Inflammatory macrophage treated with lipopolysaccharide for 1 hour (primary cell): ENCODE results near the gene CPA4.
"Not testable (repeated sequence)": the region's sequence is repeated elsewhere in the genome, so short reads cannot be mapped to it uniquely, and the experiment has no call there.

ENCODE experiments used
- DNase-seq, 2 donors: peaks; one replicate each; pipeline ENCODE4 v3.0.0-alpha.2; 2020 to 2022

Gene CPA4, protein sequence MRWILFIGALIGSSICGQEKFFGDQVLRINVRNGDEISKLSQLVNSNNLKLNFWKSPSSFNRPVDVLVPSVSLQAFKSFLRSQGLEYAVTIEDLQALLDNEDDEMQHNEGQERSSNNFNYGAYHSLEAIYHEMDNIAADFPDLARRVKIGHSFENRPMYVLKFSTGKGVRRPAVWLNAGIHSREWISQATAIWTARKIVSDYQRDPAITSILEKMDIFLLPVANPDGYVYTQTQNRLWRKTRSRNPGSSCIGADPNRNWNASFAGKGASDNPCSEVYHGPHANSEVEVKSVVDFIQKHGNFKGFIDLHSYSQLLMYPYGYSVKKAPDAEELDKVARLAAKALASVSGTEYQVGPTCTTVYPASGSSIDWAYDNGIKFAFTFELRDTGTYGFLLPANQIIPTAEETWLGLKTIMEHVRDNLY

DNA sequence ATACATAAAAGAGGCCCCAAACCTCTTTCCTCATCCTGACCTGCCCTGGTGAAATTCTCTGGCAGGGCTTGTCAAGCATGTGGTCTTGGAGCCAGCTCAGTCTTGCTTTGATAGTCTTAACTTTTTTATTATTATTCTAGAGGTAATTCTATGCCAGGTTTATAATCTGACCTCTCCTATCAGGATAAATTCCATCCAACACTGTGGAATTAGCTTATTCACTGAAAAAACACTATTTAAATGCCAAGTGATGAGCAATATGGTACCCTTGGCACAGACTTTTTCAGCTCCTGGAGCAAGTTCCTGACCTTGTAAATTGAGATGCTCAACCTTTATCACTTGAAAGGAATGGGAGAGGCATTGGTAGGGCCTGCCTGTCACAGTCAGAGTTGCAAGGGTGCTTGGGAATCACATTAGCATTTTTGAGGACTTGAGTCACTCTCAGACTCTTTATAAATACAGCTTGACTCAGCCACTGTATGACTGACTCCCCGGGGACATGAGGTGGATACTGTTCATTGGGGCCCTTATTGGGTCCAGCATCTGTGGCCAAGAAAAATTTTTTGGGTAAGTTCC, at the start of gene CPA4:
Gene CPA4 (plus strand): TSS at position 480 of the 576 bp plus-strand sequence. CDS start 20 bp downstream, at position 500.
- no peak for DNase-seq

DNA sequence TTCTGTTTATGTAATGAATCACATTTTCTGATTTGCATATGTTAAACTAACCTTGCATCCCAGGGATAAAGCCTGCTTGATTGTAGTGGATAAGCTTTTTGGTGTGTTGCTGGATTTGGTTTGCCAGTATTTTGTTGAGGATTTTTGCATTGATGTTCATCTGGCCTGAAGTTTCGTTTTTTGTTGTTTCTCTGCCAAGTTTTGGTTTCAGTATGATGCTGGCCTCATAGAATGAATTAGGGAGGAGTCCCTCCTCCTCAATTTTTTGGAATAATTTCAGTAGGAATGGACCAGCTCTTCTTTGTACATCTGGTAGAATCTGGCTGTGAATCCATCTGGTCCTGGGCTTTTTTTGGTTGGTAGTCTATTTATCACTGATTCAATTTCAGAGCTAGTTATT, 49.5 kb upstream of the CPA4 start:
- DNase-seq: peak in 1 of 2 donors; percentile 11

DNA sequence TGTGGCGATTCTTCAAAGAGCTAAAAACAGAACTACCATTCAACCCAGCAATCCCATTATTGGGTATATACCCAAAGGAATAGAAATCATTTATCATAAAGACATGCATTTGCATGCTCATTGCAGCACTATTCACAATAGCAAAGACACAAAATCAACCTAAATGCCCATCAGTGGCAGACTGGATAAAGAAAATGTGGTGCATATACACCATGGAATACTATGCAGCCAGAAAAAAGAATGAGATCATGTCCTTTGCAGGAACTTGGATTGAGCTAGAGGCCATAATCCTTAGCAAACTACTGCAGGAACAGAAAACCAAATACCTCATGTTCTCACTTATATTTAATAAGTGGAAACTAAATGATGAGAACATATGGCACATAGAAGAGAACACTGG, 46.5 kb upstream of the CPA4 start:
- DNase-seq: not testable (repeated sequence)

DNA sequence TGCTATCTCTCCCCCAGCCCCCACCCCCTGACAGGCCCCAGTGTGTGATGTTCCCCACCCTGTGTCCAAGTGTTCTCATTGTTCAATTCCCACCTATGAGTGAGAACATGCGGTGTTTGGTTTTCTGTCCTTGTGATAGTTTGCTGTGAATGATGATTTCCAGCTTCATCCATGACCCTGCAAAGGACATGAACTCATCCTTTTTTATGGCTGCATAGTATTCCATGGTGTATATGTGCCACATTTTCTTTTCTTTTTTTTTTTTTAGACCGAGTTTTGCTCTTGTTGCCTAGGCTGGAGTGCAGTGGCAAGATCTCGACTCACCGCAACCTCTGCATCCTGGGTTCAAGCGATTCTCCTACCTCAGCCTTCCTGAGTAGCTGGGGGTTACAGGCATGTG, 44.1 kb upstream of the CPA4 start:
- not testable (repeated sequence) for DNase-seq

DNA sequence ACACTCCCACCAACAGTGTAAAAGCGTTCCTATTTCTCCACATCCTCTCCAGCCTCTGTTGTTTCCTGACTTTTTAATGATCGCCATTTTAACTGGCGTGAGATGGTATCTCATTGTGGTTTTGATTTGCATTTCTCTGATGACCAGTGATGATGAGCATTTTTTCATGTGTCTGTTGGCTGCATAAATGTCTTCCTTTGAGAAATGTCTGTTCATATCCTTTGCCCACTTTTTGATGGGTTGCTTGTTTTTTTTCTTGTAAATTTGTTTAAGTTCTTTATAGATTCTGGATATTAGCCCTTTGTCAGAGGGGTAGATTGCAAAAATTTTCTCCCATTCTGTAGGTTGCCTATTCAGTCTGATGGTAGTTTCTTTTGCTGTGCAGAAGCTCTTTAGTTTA, 43.3 kb upstream of the CPA4 start:
- not testable (repeated sequence) for DNase-seq

DNA sequence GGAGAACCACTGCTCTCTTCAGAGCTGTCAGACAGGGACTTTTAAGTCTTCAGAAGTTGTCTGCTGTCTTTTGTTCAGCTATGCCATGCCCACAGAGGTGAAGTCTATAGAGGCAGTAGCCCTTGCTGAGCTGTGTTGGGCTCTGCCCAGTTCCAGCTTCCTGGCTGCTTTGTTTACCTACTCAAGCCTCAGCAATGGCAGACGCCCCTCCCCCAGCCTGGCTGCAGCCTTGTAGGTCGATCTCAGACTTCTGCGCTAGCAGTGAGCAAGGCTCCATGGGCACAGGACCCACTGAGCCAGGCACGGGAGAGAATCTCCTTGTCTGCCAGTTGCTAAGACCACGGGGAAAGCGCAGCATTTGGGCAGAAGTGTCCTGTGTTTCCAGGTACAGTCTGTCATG, 38.4 kb upstream of the CPA4 start:
- no peak for DNase-seq

DNA sequence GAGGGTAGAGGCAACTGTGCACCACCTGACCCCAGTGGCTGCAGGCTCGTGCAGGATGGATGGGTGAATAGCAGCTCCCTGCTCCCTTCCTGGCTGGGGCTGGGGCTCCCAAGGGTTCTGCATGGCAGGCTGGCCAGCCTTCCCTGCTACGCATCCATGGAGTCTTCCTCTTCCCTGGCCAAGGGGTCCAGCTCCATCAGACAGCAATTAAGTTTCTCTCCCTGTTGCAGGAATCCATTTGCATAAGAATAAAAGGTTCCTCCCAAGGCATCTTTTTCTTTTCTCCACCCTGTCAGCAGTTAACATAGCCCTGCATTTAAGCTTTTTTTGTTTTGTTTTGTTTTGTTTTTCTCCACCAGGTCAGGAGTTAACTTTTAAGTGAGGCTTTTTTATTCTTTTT, 36.3 kb upstream of the CPA4 start:
- no peak for DNase-seq

DNA sequence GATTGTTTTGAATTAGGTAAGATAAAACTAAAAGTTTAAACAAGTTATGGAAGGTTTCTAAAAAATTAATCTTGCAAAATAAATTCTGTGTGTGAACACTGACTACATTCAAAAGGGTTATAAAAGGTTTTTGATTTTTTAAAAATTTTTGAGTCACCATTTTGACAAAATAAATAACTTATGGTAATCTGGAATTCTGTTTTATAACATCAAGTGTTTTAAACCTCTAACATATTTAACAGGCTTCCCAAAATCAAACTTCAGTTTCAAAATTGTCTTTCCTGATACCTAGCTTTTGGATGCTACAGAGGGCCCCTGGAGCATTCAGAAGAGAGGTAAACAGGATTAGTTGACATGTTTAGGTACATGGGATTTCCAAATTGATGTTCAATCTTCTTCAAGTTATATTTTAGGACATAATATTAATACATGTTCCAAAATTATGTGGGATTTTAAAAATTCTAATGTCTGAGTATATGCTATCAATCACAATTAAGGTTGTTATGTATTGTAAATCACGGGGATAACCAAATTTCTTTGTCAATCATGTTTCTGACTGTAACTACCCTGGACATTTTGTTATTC, 34.4 kb upstream of the CPA4 start:
- no peak for DNase-seq

DNA sequence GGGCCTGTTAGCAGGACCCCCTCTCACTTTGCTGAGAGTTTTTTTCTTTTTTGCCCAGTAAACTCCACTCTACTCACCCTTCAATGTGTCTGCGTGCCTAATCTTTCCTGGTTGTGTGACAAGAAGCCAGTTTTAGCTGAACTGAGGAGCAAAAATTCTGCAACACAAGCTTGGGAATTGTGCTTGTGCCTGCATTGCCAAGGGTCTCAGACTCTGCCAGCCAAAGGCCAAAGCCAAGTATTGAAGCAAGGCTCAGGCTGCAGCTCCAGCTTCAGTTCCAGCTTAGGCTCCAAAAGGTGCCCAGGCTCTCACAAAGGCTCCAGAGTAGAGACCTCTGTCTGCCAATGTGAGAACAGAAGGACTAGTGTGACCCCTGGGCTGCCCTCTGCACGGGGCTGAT, 30.5 kb upstream of the CPA4 start:
- DNase-seq: no peak

DNA sequence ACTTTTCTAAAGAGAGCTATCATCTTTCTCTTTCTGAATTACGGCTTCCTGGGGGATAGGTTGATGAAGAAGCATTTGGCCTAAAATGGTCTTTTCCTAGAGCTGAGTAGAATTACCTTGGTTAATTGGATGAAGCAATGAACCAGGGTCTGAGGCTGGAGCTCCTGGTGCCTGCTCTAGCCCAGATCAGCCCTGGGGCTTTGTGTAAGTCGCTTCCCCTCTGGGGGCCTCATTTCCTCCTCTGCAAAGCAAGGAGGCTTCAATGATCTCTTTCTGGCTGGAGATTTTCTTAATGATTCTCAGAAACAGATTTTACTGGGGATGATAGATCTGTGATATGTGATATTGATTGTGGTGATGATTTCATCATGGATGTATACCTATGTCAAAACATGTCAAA, 29.8 kb upstream of the CPA4 start:
- no peak for DNase-seq

DNA sequence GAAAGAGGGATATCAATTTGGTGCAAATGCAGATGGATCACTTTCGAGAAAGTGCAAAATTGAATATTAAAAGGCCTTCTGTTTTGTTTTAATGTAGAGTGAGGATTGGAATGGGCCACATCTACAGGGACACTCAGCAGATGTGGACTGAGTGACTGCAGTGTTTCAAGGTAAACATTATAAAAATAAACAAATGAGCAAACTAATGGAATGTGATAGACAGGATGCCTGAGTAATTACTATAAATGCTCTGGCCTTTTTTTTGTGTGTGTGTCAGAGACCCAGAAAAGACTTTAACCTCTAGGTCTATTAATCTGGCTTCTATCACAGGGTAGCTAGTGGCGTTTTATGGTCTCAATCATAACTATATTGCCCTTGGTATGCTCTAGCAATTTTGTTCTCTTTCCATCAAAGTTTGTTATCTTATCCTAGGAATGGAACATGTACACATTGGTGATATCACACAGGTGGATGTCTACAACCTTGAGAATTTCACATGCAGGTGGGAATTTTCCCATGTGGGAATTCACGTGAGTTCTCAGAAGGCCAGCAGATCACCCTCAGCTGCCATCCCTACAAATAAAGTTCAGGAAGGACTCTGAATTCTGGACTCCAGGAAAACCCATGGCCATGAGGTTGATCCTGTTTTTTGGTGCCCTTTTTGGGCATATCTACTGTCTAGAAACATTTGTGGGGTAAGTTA, 26.6 kb upstream of the CPA4 start, which contains the start of gene CPA2:
Gene CPA2 (plus strand): TSS at position 606 of the 703 bp plus-strand sequence. CDS start 19 bp downstream, at position 625.
- DNase-seq: no peak

DNA sequence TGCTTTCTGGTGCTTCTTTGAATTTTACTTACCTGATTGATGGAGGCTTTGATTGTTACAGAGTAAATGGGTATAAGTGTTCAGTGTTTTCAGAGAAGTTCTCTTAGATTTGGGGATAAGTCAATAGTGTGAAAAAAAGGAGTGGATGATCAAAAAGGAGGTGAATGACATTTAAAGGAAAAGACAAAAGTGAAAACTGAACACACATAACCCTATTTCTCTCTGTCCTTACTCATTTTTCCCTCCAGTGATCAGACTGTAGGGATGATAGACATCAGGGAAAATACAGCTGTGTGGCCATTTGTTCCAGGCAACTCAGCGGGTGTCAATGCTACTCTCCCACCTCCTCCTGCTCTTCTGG, 26.0 kb upstream of the CPA4 start:
- DNase-seq: no peak

DNA sequence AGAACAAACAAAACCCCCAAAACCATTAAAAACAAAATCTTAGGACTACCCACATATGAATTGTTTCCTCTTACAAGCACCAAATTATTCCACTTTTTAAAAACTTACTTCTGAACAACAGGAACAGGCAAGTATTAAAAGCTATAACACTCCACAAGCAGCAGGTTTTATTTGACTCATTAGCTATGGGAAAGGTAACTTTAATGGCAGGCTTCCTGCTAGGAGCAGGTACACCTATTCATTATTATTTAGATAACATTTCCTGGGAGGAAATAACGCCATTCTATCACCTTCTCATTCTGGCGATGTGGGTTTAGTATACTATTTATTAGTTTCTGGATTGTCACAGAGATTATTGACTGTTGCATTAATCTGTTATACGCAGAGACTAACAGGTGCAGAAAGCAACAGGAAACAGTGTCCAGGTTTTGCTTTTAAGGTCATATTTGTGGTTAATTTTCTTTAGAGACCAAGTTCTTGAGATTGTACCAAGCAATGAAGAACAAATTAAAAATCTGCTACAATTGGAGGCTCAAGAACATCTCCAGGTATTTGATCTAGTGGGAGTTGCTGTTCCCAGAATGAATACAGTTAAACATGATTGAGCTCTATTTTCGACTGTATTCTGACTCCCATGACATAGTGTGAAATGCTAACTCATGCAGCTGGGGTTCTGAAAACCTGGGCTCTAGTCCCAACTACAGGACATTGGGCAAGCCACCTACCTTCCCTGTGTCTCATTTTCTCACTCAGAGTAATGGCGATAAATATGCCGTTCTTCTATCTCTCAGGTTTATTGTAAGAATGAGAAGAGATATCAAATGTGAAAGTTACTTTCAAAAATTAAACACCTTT, 24.3 kb upstream of the CPA4 start:
- no peak for DNase-seq

DNA sequence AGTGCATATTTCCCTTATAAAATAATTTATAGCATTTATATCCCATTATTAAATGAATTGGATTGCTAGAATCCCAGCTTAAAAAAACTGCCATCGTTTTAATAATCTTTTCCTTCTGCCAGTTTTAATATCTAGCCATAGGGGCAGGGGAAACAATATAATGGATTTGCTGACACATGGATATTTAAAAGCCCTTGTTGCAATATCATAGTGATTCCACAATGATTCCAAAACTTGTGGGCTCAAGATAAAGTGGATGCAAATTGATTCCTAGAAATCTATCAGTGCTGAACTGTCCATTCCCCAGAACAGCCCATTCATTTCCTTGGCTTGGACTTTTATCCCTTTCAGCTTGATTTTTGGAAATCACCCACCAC, 23.7 kb upstream of the CPA4 start:
- DNase-seq: no peak

DNA sequence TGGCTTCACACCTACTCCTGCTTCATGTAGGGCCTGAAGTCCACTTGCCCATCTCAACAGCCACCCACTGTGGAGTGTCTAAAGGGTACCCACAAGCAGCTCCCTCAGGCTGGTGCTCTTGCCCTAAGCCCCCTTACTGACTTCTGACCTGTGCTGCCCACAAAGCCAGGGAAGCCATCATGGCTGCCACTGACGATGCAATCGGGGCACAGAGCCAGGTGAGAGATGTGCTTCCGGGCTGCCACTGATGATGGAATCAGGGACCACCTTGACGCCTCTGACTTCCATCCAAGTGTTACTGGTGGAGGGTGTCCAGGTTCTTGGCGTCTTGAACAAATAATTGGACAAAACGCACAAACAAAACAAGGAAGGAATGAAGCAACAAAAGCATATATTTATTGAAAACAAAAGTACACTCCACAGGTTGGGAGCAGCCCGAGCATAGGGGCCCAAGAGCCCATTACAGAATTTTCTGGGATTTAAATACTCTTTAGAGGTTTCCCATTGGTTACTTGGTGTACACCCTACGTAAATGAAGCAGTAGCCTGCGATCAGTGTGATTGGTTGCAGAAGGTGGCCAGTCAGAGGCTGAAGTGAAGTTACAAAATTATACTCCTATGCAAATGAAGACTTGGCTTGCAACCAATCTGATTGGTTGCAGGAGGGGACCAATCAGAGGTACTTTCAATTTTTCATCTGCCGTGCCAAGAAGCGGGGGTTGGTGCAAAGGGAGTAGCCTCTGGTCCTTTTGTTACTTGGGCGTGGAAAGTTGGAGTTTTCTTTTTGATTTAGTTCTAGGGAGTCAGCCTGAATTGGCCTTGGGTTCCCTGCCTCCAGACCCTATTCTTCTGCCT, 21.8 kb upstream of the CPA4 start:
- no peak for DNase-seq

DNA sequence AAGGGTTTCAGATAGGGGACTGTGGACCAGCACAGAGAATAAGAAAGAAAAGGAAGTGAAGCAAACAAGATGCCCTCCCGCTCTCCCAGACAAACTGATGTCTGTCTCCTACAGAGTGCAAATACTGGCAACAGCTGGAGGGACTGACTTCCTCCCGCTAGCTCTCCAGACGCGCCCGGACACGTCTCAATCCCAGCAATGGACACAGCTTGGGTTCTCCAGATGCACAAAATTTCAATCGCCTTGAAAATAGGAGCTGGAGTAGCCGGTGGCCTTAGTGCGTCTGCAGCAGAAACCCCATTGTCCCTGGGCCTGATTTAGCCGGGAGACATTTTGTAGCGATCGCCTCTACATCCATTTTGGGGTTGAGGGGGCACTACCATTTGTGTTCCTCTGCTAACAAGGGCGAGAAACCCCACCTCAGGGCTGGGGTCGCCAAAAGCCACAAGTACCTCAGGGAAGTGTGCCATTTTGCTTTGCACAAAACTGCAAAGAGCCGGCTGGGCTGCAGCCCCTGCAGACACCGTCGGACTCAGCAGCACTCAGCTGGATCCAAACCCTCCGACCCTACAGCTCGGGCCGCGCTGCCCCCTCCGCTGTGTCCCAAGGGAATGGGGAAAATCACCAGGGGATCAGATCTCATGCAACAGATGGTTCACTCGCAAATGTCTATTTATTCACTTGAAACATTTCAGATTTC, 20.4 kb upstream of the CPA4 start:
- no peak for DNase-seq

DNA sequence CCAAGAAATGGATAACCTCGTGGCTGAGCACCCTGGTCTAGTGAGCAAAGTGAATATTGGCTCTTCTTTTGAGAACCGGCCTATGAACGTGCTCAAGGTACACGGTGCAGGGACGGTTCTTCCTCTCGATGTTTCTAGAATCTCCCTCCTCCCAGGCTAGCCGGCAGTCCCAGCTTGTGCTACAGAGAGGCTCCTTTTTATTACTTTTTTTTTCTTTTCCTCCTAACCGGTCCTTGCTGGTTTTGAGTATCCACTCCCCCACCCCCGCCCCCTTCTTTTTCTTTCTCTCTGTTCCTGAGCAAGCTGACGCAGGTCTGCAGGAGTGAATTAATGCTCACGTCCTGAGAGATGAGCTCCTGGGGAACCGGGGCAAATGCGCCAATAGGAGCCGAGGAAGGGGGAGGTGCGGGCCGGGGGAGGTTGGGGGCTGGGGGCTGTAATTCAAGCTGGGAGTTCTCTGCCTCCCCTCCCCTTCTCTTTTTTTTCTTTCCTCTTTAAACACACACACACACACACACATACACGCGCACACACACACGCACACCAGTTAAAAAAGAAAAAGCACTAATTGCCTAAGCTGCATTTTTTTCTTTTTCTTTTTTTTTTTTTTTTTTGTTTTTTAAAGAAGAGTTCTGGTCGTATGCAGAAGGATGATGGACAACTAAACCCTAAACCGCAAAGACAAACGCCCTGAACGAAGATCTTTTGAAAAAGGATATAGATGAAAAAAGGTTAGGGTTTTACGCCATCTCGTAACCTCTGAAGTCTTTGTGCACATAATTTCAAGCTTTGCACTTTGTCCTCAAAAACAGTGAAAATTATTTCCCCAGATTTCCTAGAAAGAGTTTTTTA, 19.7 kb upstream of the CPA4 start:
- DNase-seq: peak; percentile 41 to 45

DNA sequence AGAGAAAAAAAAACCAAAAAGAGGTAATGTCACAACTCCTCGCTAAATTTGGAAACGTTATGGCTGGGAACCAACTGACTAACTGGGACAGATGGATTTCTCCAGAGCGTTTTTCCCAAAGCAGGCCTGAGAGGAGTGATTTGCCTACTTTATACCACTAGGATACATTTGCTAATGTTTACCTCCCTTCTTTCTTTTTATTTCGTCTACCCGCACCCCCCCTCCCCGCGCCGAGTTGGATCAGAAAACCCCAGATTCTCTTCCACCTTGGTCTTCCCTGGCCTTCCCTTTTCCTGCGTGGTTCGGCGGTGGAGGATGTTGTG, 19.1 kb upstream of the CPA4 start:
- DNase-seq: no peak

DNA sequence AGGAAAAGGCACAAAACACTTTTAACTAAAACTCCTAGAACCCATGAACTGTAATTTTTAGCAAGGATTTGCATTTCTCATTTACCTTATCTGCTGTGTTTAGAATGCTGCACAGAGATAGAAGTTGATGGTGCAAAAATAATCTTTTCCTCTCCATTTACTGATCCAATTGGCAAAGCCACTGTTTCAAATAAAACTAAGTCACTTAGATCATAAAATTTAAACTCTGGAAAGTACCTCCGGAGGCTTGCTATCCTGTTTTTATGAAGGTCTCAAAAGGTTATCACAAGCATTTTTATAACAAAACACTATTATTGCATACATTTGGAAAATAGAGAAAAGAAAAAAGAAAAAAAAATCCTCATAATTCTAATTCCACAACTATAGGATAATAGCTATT, 18.7 kb upstream of the CPA4 start:
- no peak for DNase-seq

DNA sequence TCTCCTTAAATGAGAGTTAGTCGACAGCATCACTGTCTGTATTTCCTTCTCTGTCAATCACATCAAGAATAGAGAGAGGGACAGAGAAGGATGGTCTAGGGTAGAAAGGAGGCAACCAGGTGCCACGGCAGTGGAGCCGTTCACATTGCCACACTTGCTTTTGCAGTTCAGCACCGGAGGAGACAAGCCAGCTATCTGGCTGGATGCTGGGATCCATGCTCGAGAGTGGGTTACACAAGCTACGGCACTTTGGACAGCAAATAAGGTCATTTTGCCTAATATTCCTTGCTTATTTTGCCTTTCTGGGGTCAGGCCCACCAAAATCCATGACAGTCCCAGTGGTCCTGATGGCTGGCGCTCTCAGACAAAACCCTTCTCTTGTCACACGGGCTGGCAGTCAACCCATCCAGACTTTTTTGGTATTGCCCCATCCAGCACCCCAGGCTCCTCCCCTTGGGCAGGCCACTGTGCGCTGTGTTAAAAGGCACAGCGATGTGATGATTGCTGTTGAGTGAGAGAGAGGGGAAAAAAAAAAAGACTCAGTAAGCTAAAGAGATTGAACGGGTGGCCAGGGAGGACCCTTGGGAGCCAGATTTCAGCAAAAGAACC, 17.9 kb upstream of the CPA4 start:
- DNase-seq: no peak
